Parathyroid adenoma (tissue), 2 donors: ENCODE measurements around the gene CRISPLD2.

Experiments
- H2AFZ ChIP-seq: fragments of 300-600 bp; sonication (generic); one replicate; pipeline ENCODE4 v1.7.0; 2017; ENCODE audit warnings: antibody characterized with exemption, mild to moderate bottlenecking
- H3K27ac ChIP-seq: fragments of 300-600 bp; sonication (generic); one replicate; pipeline ENCODE4 v1.7.0; 2017
- H3K27me3 ChIP-seq: fragments of 300-600 bp; sonication (generic); one replicate; pipeline ENCODE4 v1.7.0; 2017; ENCODE audit warnings: low read length; ENCODE audit not compliant: control insufficient read depth, insufficient read depth
- H3K36me3 ChIP-seq: fragments of 300-600 bp; sonication (generic); one replicate; pipeline ENCODE4 v1.7.0; 2017; ENCODE audit warnings: low read length; ENCODE audit not compliant: control insufficient read depth, insufficient read depth
- H3K4me1 ChIP-seq: fragments of 300-600 bp; sonication (generic); one replicate; pipeline ENCODE4 v1.7.0; 2017; ENCODE audit warnings: control low read depth
- H3K4me2 ChIP-seq: fragments of 300-600 bp; sonication (generic); one replicate; pipeline ENCODE4 v1.7.0; 2017; ENCODE audit warnings: low read length
- H3K4me3 ChIP-seq: fragments of 300-600 bp; sonication (generic); one replicate; pipeline ENCODE4 v1.7.0; 2017; ENCODE audit warnings: low read depth, low read length
- H3K79me2 ChIP-seq: fragments of 300-600 bp; sonication (generic); one replicate; pipeline ENCODE4 v1.7.0; 2017; ENCODE audit warnings: control low read depth
- H3K9ac ChIP-seq: fragments of 300-600 bp; sonication (generic); one replicate; pipeline ENCODE4 v1.7.0; 2017; ENCODE audit warnings: mild to moderate bottlenecking
- H3K9me3 ChIP-seq: fragments of 300-600 bp; sonication (generic); one replicate; pipeline ENCODE4 v1.7.0; 2017; ENCODE audit warnings: low read length; ENCODE audit not compliant: control insufficient read depth
- CTCF ChIP-seq: fragments of 300-600 bp; sonication (generic); IDR thresholded peaks from one replicate; pipeline ENCODE4 v1.7.0; 2017; ENCODE audit warnings: antibody characterized with exemption, mild to moderate bottlenecking
- donor health status: primary hyperparathyroidism.

Gene CRISPLD2

GRCh38 chr16:84885342-84885910 lies 65.6 kb downstream of the CRISPLD2 start:
- Histone ChIP-seq H3K79me2 (no peaks in the 10 kb centered on the region), H3K9me3 (no peaks in the 10 kb centered on the region), H3K4me1 (peaks cover 2% of the 10 kb centered on the region), H3K27me3 (no peaks in the 10 kb centered on the region), H3K4me2 (no peak overlapping the region), H3K36me3 (no peaks in the 10 kb centered on the region), H3K27ac (no peak overlapping the region), H2AFZ (no peak overlapping the region), H3K4me3 (no peak overlapping the region), H3K9ac (no peak overlapping the region)
- TF ChIP-seq CTCF = no peak

DNA sequence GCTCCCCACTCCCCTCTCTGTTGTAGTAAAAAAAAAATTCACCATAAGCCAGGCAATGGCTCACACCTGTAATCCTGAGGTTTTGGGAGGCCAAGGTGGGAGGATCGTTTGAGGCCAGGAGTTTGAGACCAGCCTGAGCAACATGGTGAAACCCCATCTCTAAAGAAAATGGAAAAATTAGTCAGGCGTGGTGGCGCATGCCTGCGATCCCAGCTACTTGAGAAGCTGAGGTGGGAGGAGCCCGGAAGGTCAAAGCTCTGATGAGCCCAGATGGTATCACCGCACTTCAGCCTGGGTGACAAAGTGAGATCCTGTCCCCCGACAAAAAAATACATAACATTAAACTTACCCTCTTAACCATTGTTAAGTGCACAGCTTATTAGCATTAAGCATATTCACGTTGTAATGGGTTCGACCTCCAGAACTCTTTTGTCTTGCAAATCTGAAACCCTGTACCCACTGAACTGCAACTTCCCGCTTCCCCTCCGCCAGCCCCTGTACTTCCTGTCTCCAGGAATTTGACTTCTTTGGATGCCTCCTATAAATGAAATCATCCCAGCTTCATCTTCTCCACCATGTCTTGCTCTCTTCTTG lies 66.8 kb downstream of the CRISPLD2 start:
- H3K27me3 ChIP-seq = no peaks in the 10 kb centered on the region
- H3K36me3 ChIP-seq = no peaks in the 10 kb centered on the region
- peaks cover 2% of the 10 kb centered on the region for H3K4me1 ChIP-seq
- H3K79me2 ChIP-seq = no peaks in the 10 kb centered on the region
- H3K9ac ChIP-seq = no peak overlapping the region
- H3K4me2 ChIP-seq = no peak overlapping the region
- no peaks in the 10 kb centered on the region for H3K9me3 ChIP-seq
- H3K4me3 ChIP-seq = no peak overlapping the region
- no peak overlapping the region for H3K27ac ChIP-seq
- no peak for TF ChIP-seq CTCF
- H2AFZ ChIP-seq = no peak overlapping the region

DNA sequence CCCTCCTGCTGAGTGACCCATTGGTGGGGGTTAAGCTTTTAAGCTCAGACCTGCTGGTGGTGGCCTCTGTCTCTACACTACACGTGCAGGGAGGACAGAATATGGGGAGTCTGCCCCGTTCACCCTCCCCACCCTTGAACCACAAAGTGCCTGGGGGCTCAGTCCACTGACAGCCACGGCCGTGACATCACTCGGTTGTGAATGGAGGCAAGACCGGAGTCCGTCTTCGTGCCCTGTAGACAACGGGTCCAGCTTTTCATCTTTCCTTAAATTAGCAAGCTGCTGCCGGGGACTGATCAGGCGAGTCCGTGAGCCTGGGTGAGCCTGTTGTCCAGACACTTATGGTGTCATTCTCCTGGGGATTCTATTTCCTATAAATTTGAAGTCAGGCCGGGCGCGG lies 67.4 kb downstream of the CRISPLD2 start:
- Histone ChIP-seq H3K27ac (no peak overlapping the region), H3K4me3 (no peak overlapping the region), H2AFZ (no peak overlapping the region), H3K4me1 (peaks cover 2% of the 10 kb centered on the region), H3K79me2 (no peaks in the 10 kb centered on the region), H3K36me3 (no peaks in the 10 kb centered on the region), H3K4me2 (no peak overlapping the region), H3K9me3 (no peaks in the 10 kb centered on the region), H3K9ac (no peak overlapping the region), H3K27me3 (no peaks in the 10 kb centered on the region)
- no peak for TF ChIP-seq CTCF

DNA sequence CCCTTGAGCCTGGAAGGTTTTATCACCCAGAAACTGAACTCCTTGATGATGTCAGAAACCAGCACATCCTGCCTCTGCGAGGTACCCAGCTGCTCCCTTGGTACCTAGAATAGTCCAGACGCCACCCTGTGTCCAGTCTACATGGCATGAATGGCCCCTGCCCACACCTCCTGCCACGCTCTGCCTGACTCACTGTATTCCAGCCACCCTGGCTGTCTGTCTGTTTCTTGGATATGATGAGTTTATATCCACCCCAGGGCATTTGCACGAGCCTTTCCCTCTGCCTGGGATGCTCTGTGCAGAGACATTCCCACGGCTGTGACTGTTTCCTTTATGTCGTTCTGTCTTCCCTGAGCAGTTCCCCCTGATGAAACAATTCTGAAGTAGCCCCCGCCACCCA lies 68.7 kb downstream of the CRISPLD2 start:
- TF ChIP-seq CTCF = no peak
- Histone ChIP-seq H3K27ac (no peak overlapping the region), H3K9me3 (no peaks in the 10 kb centered on the region), H3K4me3 (no peak overlapping the region), H3K4me1 (peaks cover 2% of the 10 kb centered on the region), H3K27me3 (no peaks in the 10 kb centered on the region), H3K9ac (no peak overlapping the region), H3K79me2 (no peaks in the 10 kb centered on the region), H3K4me2 (no peak overlapping the region), H2AFZ (no peak overlapping the region), H3K36me3 (no peaks in the 10 kb centered on the region)

DNA sequence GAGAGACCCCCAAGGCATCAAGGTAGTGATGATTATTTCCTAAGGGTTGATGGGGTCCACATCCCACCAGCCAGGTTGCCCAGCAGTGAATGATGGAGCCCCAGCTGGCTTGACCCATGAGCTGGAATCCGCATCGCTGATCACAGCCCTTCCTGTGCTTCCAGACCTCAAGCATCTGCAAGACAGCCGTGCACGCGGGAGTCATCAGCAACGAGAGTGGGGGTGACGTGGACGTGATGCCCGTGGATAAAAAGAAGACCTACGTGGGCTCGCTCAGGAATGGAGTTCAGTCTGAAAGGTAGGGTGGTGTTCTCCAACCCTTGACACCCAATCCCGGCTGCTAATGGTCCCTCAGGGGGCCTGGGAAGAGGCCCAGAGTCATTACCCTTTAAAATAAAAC lies 69.3 kb downstream of the CRISPLD2 start:
- H3K27me3 ChIP-seq = no peaks in the 10 kb centered on the region
- peaks cover 2% of the 10 kb centered on the region for H3K4me1 ChIP-seq
- H2AFZ ChIP-seq = no peak overlapping the region
- H3K4me2 ChIP-seq = no peak overlapping the region
- no peak overlapping the region for H3K27ac ChIP-seq
- H3K36me3 ChIP-seq = no peaks in the 10 kb centered on the region
- no peak overlapping the region for H3K4me3 ChIP-seq
- no peaks in the 10 kb centered on the region for H3K9me3 ChIP-seq
- no peak overlapping the region for H3K9ac ChIP-seq
- H3K79me2 ChIP-seq = no peaks in the 10 kb centered on the region
- no peak for TF ChIP-seq CTCF
